ENCODE measurements around the gene PPP4C. TPM values are rescaled to one million over a fixed set of nuclear protein-coding genes. Genes with fewer than 3 reads are reported as not detected.

PPP4C gene
- total RNA-seq, 6 experiments from 2014 or later: 111 to 135 (median 123) TPM

- no peak overlapping the region for H3K27ac Mint-ChIP-seq
- peaks cover 4% of the 10 kb centered on the region; the same call in 1 of the 2 replicates for H3K27me3 Mint-ChIP-seq (ENCODE audit: insufficient read depth)
- peaks cover 20% of the 10 kb centered on the region for H3K4me1 Mint-ChIP-seq (ENCODE audit: low read depth)
- no peaks in the 10 kb centered on the region for H3K9me3 Mint-ChIP-seq
- no peak for DNase-seq
- H3K4me3 Mint-ChIP-seq: no peak overlapping the region
- peaks cover 12% of the 10 kb centered on the region for H3K36me3 Mint-ChIP-seq (ENCODE audit: low read depth)
- TF ChIP-seq CTCF (IDR thresholded peaks at IDR 0.05): no peak
Measured at GRCh38 chr16:30060346-30060745, 15.4 kb upstream of the PPP4C start.

GRCh38 chr16:30060836-30061554, 14.8 kb upstream of the PPP4C start:
- Mint-ChIP-seq H3K4me3 (no peak overlapping the region), H3K36me3 (ENCODE audit: low read depth) (peaks cover 12% of the 10 kb centered on the region), H3K27ac (no peak overlapping the region), H3K9me3 (no peaks in the 10 kb centered on the region), H3K4me1 (ENCODE audit: low read depth) (peaks cover 19% of the 10 kb centered on the region), H3K27me3 (ENCODE audit: insufficient read depth) (peaks cover 7% of the 10 kb centered on the region; the same call in 1 of the 2 replicates)
- no peak for TF ChIP-seq CTCF (IDR thresholded peaks at IDR 0.05)
- no peak for DNase-seq

- no peak for TF ChIP-seq CTCF (IDR thresholded peaks at IDR 0.05)
- Mint-ChIP-seq H3K4me1 (ENCODE audit: low read depth) (peaks cover 30% of the 10 kb centered on the region), H3K27me3 (ENCODE audit: insufficient read depth) (peaks cover 11% of the 10 kb centered on the region; the same call in 1 of the 2 replicates), H3K9me3 (no peaks in the 10 kb centered on the region), H3K4me3 (peak overlapping the region; percentile 93), H3K36me3 (ENCODE audit: low read depth) (peaks cover 31% of the 10 kb centered on the region), H3K27ac (peak overlapping the region; percentile 97)
- no peak for DNase-seq
Measured at GRCh38 chr16:30063278-30063892, 12.4 kb upstream of the PPP4C start.

GRCh38 chr16:30063893-30064728, 11.7 kb upstream of the PPP4C start:
- Mint-ChIP-seq H3K27me3 (ENCODE audit: insufficient read depth) (peaks cover 11% of the 10 kb centered on the region; the same call in 1 of the 2 replicates), H3K27ac (peak overlapping the region; percentile 97), H3K4me3 (peak overlapping the region; percentile 93), H3K9me3 (no peaks in the 10 kb centered on the region), H3K36me3 (ENCODE audit: low read depth) (peaks cover 31% of the 10 kb centered on the region), H3K4me1 (ENCODE audit: low read depth) (peaks cover 36% of the 10 kb centered on the region)
- TF ChIP-seq CTCF (IDR thresholded peaks at IDR 0.05): peak; percentile 32; the same call in 1 of the 2 replicates
- DNase-seq: no peak

GRCh38 chr16:30064729-30065101, 11.1 kb upstream of the PPP4C start:
- peak overlapping the region; percentile 93 for H3K4me3 Mint-ChIP-seq
- H3K4me1 Mint-ChIP-seq (ENCODE audit: low read depth): peaks cover 41% of the 10 kb centered on the region
- DNase-seq: no peak
- peak overlapping the region; percentile 97 for H3K27ac Mint-ChIP-seq
- H3K9me3 Mint-ChIP-seq: no peaks in the 10 kb centered on the region
- no peak for TF ChIP-seq CTCF (IDR thresholded peaks at IDR 0.05)
- H3K36me3 Mint-ChIP-seq (ENCODE audit: low read depth): peaks cover 31% of the 10 kb centered on the region
- peaks cover 11% of the 10 kb centered on the region; the same call in 1 of the 2 replicates for H3K27me3 Mint-ChIP-seq (ENCODE audit: insufficient read depth)
